Endothelial cell of umbilical vein (primary cell): ENCODE measurements around the gene CIC. TPM values are rescaled to one million over a fixed set of nuclear protein-coding genes. Genes with fewer than 3 reads are reported as not detected.

Source experiments
- BruUV-seq: library from RNA; stranded (reverse); fragments of 400-500 nt; replicated peaks from 2 replicates; lab custom pipeline; 2021; lab: Mats Ljungman, UMichigan
- CTCF ChIA-PET: fragments of 300-600, 350-600 bp; sonication (Branson Sonifier 250); formaldehyde crosslinking; loops from one replicate; lab custom pipeline; 2021; ENCODE audit warnings: antibody characterized with exemption, inconsistent platforms; lab: Charles Lee
- POLR2A ChIA-PET: fragments of 300-600, 350-600 bp; sonication (Branson Sonifier 250); formaldehyde crosslinking; loops from one replicate; lab custom pipeline; 2021; ENCODE audit warnings: antibody characterized with exemption, inconsistent platforms; lab: Charles Lee
- DNase-seq: peaks from one replicate; pipeline ENCODE4 v3.0.0-alpha.2; 2011; ENCODE audit warnings: low read depth, low spot score
- FAIRE-seq: peaks from 2 replicates; lab custom pipeline; 2011; peaks lifted over from hg19 to GRCh38; lab: Jason Lieb, UNC
- H2AFZ ChIP-seq: 2 replicates; pipeline ENCODE4 v1.6.0; 2012; ENCODE audit warnings: low read depth, low read length, control low read depth, inconsistent platforms
- H3K27ac ChIP-seq: 2 replicates; pipeline ENCODE4 v1.5.1; 2011; ENCODE audit warnings: low read depth, mild to moderate bottlenecking, control low read depth, low read length, moderate library complexity; ENCODE audit not compliant: insufficient read depth
- H3K27me3 ChIP-seq, 2 experiments: 2 replicates each; pipeline versions ENCODE4 v1.6.0 to v1.6.1; 2011; ENCODE audit warnings: low read length in 2 of 2, mixed read lengths in 1 of 2; ENCODE audit not compliant: control insufficient read depth in 2 of 2, insufficient read depth in 2 of 2
- H3K36me3 ChIP-seq, 2 experiments: 2 replicates in 1 of 2; 3 replicates in 1 of 2; pipeline ENCODE4 v1.5.1; 2011; ENCODE audit warnings: low read length in 2 of 2, mild to moderate bottlenecking in 1 of 2, moderate library complexity in 1 of 2; ENCODE audit not compliant: control insufficient read depth in 2 of 2, insufficient read depth in 2 of 2; ENCODE audit errors: extremely low read depth in 1 of 2
- H3K4me1 ChIP-seq: 3 replicates; pipeline ENCODE4 v1.5.1; 2011; ENCODE audit warnings: mild to moderate bottlenecking, low read length; ENCODE audit not compliant: control insufficient read depth, insufficient read depth; ENCODE audit errors: extremely low read depth
- H3K4me2 ChIP-seq: 2 replicates; pipeline ENCODE4 v1.6.1; 2011; ENCODE audit warnings: low read length, control low read depth, mixed read lengths; ENCODE audit not compliant: insufficient read depth
- H3K4me3 ChIP-seq, 3 experiments: fragments of 200-600 bp in 1 of 3; sonication (generic), shearing (Covaris generic) in 1 of 3; replicated peaks in 1 of 3; 2 replicates each; pipeline ENCODE4 v1.5.1; 2011 to 2016; ENCODE audit warnings: control low read depth in 3 of 3, low read length in 3 of 3, mild to moderate bottlenecking in 2 of 3, inconsistent platforms in 1 of 3, low read depth in 1 of 3, moderate library complexity in 1 of 3; ENCODE audit not compliant: insufficient read depth in 1 of 3
- H3K79me2 ChIP-seq: 2 replicates; pipeline ENCODE4 v1.6.0; 2012; ENCODE audit warnings: low read length, inconsistent platforms; ENCODE audit not compliant: control insufficient read depth, insufficient read depth
- H3K9ac ChIP-seq: replicated peaks from 2 replicates; pipeline ENCODE3; 2011; ENCODE audit warnings: low read length, control low read depth; ENCODE audit not compliant: insufficient read depth; ENCODE audit errors: extremely low read depth
- H3K9me1 ChIP-seq: replicated peaks from 3 replicates; pipeline ENCODE4 v1.6.0; 2011; ENCODE audit warnings: mild to moderate bottlenecking, low read length; ENCODE audit not compliant: control insufficient read depth, insufficient read depth; ENCODE audit errors: extremely low read depth
- H3K9me3 ChIP-seq: replicated peaks from 2 replicates; pipeline ENCODE4 v1.5.1; 2012; ENCODE audit warnings: low read length, inconsistent platforms; ENCODE audit not compliant: control insufficient read depth, insufficient read depth
- H4K20me1 ChIP-seq: replicated peaks from 2 replicates; pipeline ENCODE3; 2011; ENCODE audit warnings: mild to moderate bottlenecking, low read length; ENCODE audit not compliant: control insufficient read depth, insufficient read depth; ENCODE audit errors: extremely low read depth
- CTCF ChIP-seq, 2 donors: IDR thresholded peaks; 1 replicate in 1 of 2; 2 replicates in 1 of 2; pipeline ENCODE4 v1.5.1; 2011; ENCODE audit warnings: low read length in 2 of 2, mild to moderate bottlenecking in 2 of 2, moderate library complexity in 2 of 2, control low read depth in 1 of 2, inconsistent platforms in 1 of 2, low read depth in 1 of 2; ENCODE audit not compliant: insufficient read depth in 1 of 2; ENCODE audit errors: extremely low read depth in 1 of 2
- EZH2 ChIP-seq: IDR thresholded peaks from 2 replicates; pipeline ENCODE4 v1.6.1; 2012; ENCODE audit warnings: borderline replicate concordance, low read depth, mild to moderate bottlenecking, moderate library complexity, low read length, inconsistent platforms; ENCODE audit not compliant: severe bottlenecking
- FOS ChIP-seq: IDR thresholded peaks from 2 replicates; pipeline ENCODE4 v1.6.1; 2011; ENCODE audit warnings: mild to moderate bottlenecking, low read length, moderate library complexity, borderline replicate concordance; ENCODE audit not compliant: insufficient read depth
- GATA2 ChIP-seq: IDR thresholded peaks from 2 replicates; pipeline ENCODE4 v1.7.0; 2011; ENCODE audit warnings: low read depth, mild to moderate bottlenecking, moderate library complexity, mixed read lengths, low read length; ENCODE audit not compliant: insufficient read length, insufficient read depth
- JUN ChIP-seq: IDR thresholded peaks from 2 replicates; pipeline ENCODE4 v1.6.1; 2011; ENCODE audit warnings: borderline replicate concordance, low read depth; ENCODE audit not compliant: insufficient read length, insufficient read depth
- MYC ChIP-seq: IDR thresholded peaks from one replicate; pipeline ENCODE4 v1.6.1; 2011; ENCODE audit warnings: mild to moderate bottlenecking, low read depth, low read length
- POLR2A ChIP-seq: IDR thresholded peaks from 2 replicates; pipeline ENCODE4 v1.6.1; 2012; ENCODE audit warnings: low read depth, mild to moderate bottlenecking, control low read depth, low read length
- POLR2AphosphoS5 ChIP-seq: IDR thresholded peaks from 2 replicates; pipeline ENCODE4 v1.6.1; 2012; ENCODE audit warnings: low read depth, mild to moderate bottlenecking, control low read depth, low read length, moderate library complexity; ENCODE audit not compliant: insufficient read depth
- dilution Hi-C: fragments of 300-500 bp; cut with MboI; formaldehyde crosslinking; loops from one replicate; pipeline ENCODE4 v1.15.0; 2019; ENCODE audit warnings: low sequenced_read_pairs; ENCODE audit not compliant: extremely low pct_ligation_motif_present
- intact Hi-C: fragments of 100-400 bp; cut with micrococcal nuclease; formaldehyde crosslinking; loops from one replicate; pipeline ENCODE4 v1.10.0; 2022
- polyA plus RNA-seq, 4 experiments: library from polyadenylated mRNA; depleted of rRNA in 3 of 4; stranded (reverse) in 3 of 4; unstranded in 1 of 4; fragments of >200 nt; gene quantifications; 2 replicates each; pipeline versions ENCODE4 v1.2.1 to v1.2.3, GENCODE V29; 2011 to 2012; ENCODE audit warnings: missing spikeins in 1 of 4
- total RNA-seq: library from RNA; stranded (reverse); gene quantifications from 2 replicates; pipeline ENCODE4 v1.2.3, GENCODE V29; 2021
- TF ChIP-seq, protein P1 (sequence below): IDR thresholded peaks from 2 replicates; pipeline ENCODE4 v1.6.1; 2011; ENCODE audit not compliant: insufficient read depth, insufficient read length

Gene CIC
- total and polyA plus RNA-seq, 2 donors (not counting 3 experiments of a cell fraction or from before 2014, with no cell fraction given) = 18.4 to 86.0 TPM

- DNase-seq = no peak
- H3K4me3 ChIP-seq = no peak overlapping the region
- H3K9ac ChIP-seq = no peak overlapping the region
- no peaks in the 10 kb centered on the region for H3K27me3 ChIP-seq
- ChIA-PET CTCF (interaction anchor here (1.2 to 6.7 kb wide), 5 partner anchors 8 to 50 kb away, joined by 3 to 60 read pairs (median 6); partner anchors contain the start of genes PAFAH1B3 and PRR19), POLR2A (no interaction called here)
- no peak overlapping the region for H2AFZ ChIP-seq
- FAIRE-seq = no peak
- no peak overlapping the region for H3K27ac ChIP-seq
- intact Hi-C loops = no loop called here
- no peaks in the 10 kb centered on the region for H3K79me2 ChIP-seq
- dilution Hi-C loops = no loop called here
- BruUV-seq = no TSS peak
- TF ChIP-seq GATA2 = no peak
- peak; percentile 7 to 10 for TF ChIP-seq CTCF (IDR thresholded peaks at IDR 0.05; ENCODE audit: extremely low read depth in 1 of 2, insufficient read depth in 1 of 2, low read depth in 1 of 2, low read length in 2 of 2)
- no peaks in the 10 kb centered on the region for H3K9me1 ChIP-seq
- H3K36me3 ChIP-seq = peaks cover 14 to 68% of the 10 kb centered on the region in 2 experiments
- H3K4me2 ChIP-seq = no peak overlapping the region
- H4K20me1 ChIP-seq = no peaks in the 10 kb centered on the region
- H3K4me1 ChIP-seq = no peaks in the 10 kb centered on the region
- no peaks in the 10 kb centered on the region for H3K9me3 ChIP-seq
These were observed 24.5 kb downstream of the CIC start for GRCh38 chr19:42293540-42293939.

- no peak overlapping the region for H3K4me2 ChIP-seq
- intact Hi-C loops = no loop called here
- POLR2A ChIA-PET = no interaction called here
These were observed 24.9 kb downstream of the CIC start for GRCh38 chr19:42293948-42294347.

More at GRCh38 chr19:42293948-42294347, 24.9 kb downstream of the CIC start:
- Histone ChIP-seq H3K9me3 (no peaks in the 10 kb centered on the region), H3K9me1 (no peaks in the 10 kb centered on the region), H3K27me3 (no peaks in the 10 kb centered on the region), H3K4me1 (no peaks in the 10 kb centered on the region), H3K79me2 (no peaks in the 10 kb centered on the region), H4K20me1 (no peaks in the 10 kb centered on the region), H3K27ac (no peak overlapping the region), H2AFZ (no peak overlapping the region), H3K9ac (no peak overlapping the region), H3K4me3 (no peak overlapping the region), H3K36me3 (peaks cover 14 to 64% of the 10 kb centered on the region in 2 experiments)
- CTCF ChIA-PET = interaction anchor here (1.2 to 6.7 kb wide), 4 partner anchors 8 to 51 kb away, joined by 4 to 60 read pairs (median 7); partner anchors contain the start of genes PAFAH1B3 and PRR19
- DNase-seq (no peak), FAIRE-seq (no peak)
- dilution Hi-C loops = no loop called here
- no TSS peak for BruUV-seq
- TF ChIP-seq EZH2 = no peak
- no peak for TF ChIP-seq MYC
- TF ChIP-seq, protein P1, sequence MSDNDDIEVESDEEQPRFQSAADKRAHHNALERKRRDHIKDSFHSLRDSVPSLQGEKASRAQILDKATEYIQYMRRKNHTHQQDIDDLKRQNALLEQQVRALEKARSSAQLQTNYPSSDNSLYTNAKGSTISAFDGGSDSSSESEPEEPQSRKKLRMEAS = no peak
- no peak for TF ChIP-seq JUN
- TF ChIP-seq FOS = no peak
- no peak for TF ChIP-seq POLR2AphosphoS5
- TF ChIP-seq POLR2A = no peak
- TF ChIP-seq GATA2 = no peak
- TF ChIP-seq CTCF (IDR thresholded peaks at IDR 0.05; ENCODE audit: extremely low read depth in 1 of 2, insufficient read depth in 1 of 2, low read depth in 1 of 2, low read length in 2 of 2) = no peak
